ENCODE data around the gene ODC1.

DNA sequence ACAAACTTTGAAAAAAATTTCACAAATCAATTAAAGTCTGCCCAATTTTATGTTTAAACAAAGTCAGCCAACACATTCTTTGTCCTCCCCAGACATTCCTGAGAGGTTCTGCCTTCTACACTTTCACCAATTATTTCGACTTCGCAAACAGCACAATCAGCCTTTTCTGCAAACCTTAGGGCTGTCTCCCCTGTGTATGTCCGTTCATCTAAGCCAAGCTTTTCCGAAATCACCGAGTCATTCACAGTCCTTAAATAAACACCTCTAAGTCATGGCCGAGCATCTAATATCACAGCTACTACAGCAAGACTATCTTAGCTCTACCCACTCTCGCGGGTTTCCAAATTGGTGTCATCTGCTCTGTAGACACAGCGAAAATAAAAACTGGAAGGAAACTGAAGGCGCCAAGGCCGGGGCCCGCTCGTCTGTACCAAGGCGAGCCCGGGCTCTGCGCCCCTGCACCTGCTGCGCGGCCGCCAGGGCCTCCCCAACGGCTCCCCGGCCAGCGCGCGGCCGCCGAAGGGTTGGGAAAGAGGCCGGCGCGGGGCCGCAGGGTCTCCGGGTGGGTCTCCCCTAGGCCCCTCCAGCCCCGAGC lies 730 bp downstream of the ODC1 start:
- TF ChIP-seq CTCF (conservative IDR thresholded peaks at IDR 0.05) (no peak), ZFX (IDR thresholded peaks at IDR 0.05) (peak; percentile 78)

Data from C4-2B (cell line).